NCI-H345 treated with DMSO at 0.1 percent for 48 hours (cell line): ENCODE data around the gene KRTAP12-1.
"Not testable (repeated sequence)": the region's sequence is repeated elsewhere in the genome, so short reads cannot be mapped to it uniquely, and the experiment has no call there.

Experiments used
- DNase-seq: peaks from one replicate; lab custom pipeline; 2025; ENCODE audit not compliant: unreplicated experiment; lab: John Stamatoyannopoulos, UW

Gene KRTAP12-1

GRCh38 chr21:44670642-44671432 is 11.1 kb downstream of the KRTAP12-1 start:
- DNase-seq, result no peak

GRCh38 chr21:44667612-44668011 is 14.4 kb downstream of the KRTAP12-1 start:
- DNase-seq, result no peak

- DNase-seq, result peak; percentile 63
Measured at GRCh38 chr21:44666401-44667320, 15.3 kb downstream of the KRTAP12-1 start, which contains the start of gene KRTAP12-2. TSS of gene KRTAP12-2 (minus strand) at chr21:44666927. CDS start at chr21:44666886, 41 bp downstream.

GRCh38 chr21:44664691-44665090 is 17.3 kb downstream of the KRTAP12-1 start:
- DNase-seq, result no peak

- not testable (repeated sequence) for DNase-seq
Measured at GRCh38 chr21:44661567-44661966, 20.4 kb downstream of the KRTAP12-1 start.

- DNase-seq, result no peak
Measured at GRCh38 chr21:44658913-44659595, 22.9 kb downstream of the KRTAP12-1 start.

GRCh38 chr21:44658541-44658910 is 23.4 kb downstream of the KRTAP12-1 start:
- no peak for DNase-seq

- no peak for DNase-seq
Measured at GRCh38 chr21:44657635-44658540, 24.1 kb downstream of the KRTAP12-1 start, which contains the start of gene KRTAP12-3. TSS of gene KRTAP12-3 (plus strand) at chr21:44657932. CDS start at chr21:44657980, 48 bp downstream.

- DNase-seq, result no peak
Measured at GRCh38 chr21:44656868-44657267, 25.1 kb downstream of the KRTAP12-1 start.

- no peak for DNase-seq
Measured at GRCh38 chr21:44654576-44655175, 27.3 kb downstream of the KRTAP12-1 start, which contains the start of gene KRTAP12-4. TSS of gene KRTAP12-4 (minus strand) at chr21:44654659. CDS start at chr21:44654614, 45 bp downstream.

- peak; percentile 87 for DNase-seq
Measured at GRCh38 chr21:44653656-44654575, 28.0 kb downstream of the KRTAP12-1 start.

GRCh38 chr21:44653123-44653522 is 28.8 kb downstream of the KRTAP12-1 start:
- no peak for DNase-seq

GRCh38 chr21:44650973-44651675 is 30.8 kb downstream of the KRTAP12-1 start:
- DNase-seq, result no peak

- no peak for DNase-seq
Measured at GRCh38 chr21:44650265-44650972, 31.5 kb downstream of the KRTAP12-1 start.

GRCh38 chr21:44649521-44650100 is 32.4 kb downstream of the KRTAP12-1 start:
- DNase-seq, result no peak

- DNase-seq, result no peak
Measured at GRCh38 chr21:44648557-44649311, 33.2 kb downstream of the KRTAP12-1 start.
